GM23338 (cell line): ENCODE results near the gene HPGD. TPM values are rescaled to one million over a fixed set of nuclear protein-coding genes. Genes with fewer than 3 reads are reported as not detected.

Experiments used
- ATAC-seq: fragments of 200-7000 bp; cut with Tn5 transposase; 3 replicates; pipeline ENCODE4 v1.9.1; 2020
- DNase-seq: peaks from one replicate; pipeline ENCODE4 v3.0.0-alpha.2; 2015; ENCODE audit warnings: low spot score
- H2AFZ ChIP-seq: fragments of 200-600 bp; sonication (generic); 2 replicates; pipeline ENCODE4 v1.8.0; 2016; ENCODE audit warnings: antibody characterized with exemption, mild to moderate bottlenecking, moderate library complexity
- H3F3A ChIP-seq: fragments of 200-600 bp; sonication (generic); replicated peaks from 2 replicates; pipeline ENCODE4 v1.8.0; 2017; ENCODE audit warnings: antibody characterized with exemption, mixed run types, low read depth
- H3K27ac ChIP-seq: fragments of 200-600 bp; sonication (generic); 2 replicates; pipeline ENCODE4 v1.6.1; 2016; ENCODE audit warnings: low read depth
- H3K27me3 ChIP-seq: fragments of 200-600 bp; sonication (generic); 2 replicates; pipeline ENCODE4 v1.8.0; 2016; ENCODE audit warnings: mild to moderate bottlenecking, mixed run types, moderate library complexity; ENCODE audit not compliant: insufficient read depth
- H3K36me3 ChIP-seq: fragments of 200-600 bp; sonication (generic); 2 replicates; pipeline ENCODE4 v1.8.0; 2016; ENCODE audit warnings: mild to moderate bottlenecking; ENCODE audit not compliant: insufficient read depth
- H3K4me1 ChIP-seq: fragments of 200-600 bp; sonication (generic); 2 replicates; pipeline ENCODE4 v1.8.0; 2016; ENCODE audit warnings: mild to moderate bottlenecking, moderate library complexity; ENCODE audit not compliant: insufficient read depth
- H3K4me2 ChIP-seq: fragments of 200-600 bp; sonication (generic); 2 replicates; pipeline ENCODE4 v1.7.1; 2017; ENCODE audit warnings: mixed run types
- H3K4me3 ChIP-seq: fragments of 200-600 bp; sonication (generic); 2 replicates; pipeline ENCODE4 v1.6.1; 2016; ENCODE audit warnings: mixed run types
- H3K79me2 ChIP-seq: fragments of 200-600 bp; sonication (generic); replicated peaks from 2 replicates; pipeline ENCODE4 v1.8.0; 2017; ENCODE audit warnings: mild to moderate bottlenecking; ENCODE audit not compliant: insufficient read depth
- H3K9me2 ChIP-seq: fragments of 200-600 bp; sonication (generic); 2 replicates; pipeline ENCODE4 v1.8.0; 2017; ENCODE audit not compliant: insufficient read depth
- H4K20me1 ChIP-seq: fragments of 200-600 bp; sonication (generic); replicated peaks from 2 replicates; pipeline ENCODE4 v1.8.0; 2017; ENCODE audit warnings: mild to moderate bottlenecking; ENCODE audit not compliant: insufficient read depth
- H3K27ac Mint-ChIP-seq: 2 replicates; pipeline ENCODE4 v1.8.0; 2020; ENCODE audit warnings: inconsistent platforms, mild to moderate bottlenecking, moderate library complexity, mixed read lengths
- H3K27me3 Mint-ChIP-seq: 3 replicates; pipeline ENCODE4 v1.8.0; 2022; ENCODE audit warnings: low read depth, mild to moderate bottlenecking, moderate library complexity, mixed read lengths, inconsistent platforms; ENCODE audit not compliant: insufficient read depth, poor library complexity
- H3K36me3 Mint-ChIP-seq: 3 replicates; pipeline ENCODE4 v1.8.0; 2021; ENCODE audit warnings: low read depth, mild to moderate bottlenecking, inconsistent platforms, moderate library complexity, mixed read lengths
- H3K4me1 Mint-ChIP-seq: 3 replicates; pipeline ENCODE4 v1.8.0; 2020; ENCODE audit warnings: mild to moderate bottlenecking, inconsistent platforms, mixed read lengths
- H3K4me3 Mint-ChIP-seq: 3 replicates; pipeline ENCODE4 v1.8.0; 2021; ENCODE audit warnings: moderate library complexity, mild to moderate bottlenecking, inconsistent platforms, mixed read lengths
- H3K9me3 Mint-ChIP-seq: 3 replicates; pipeline ENCODE4 v1.8.0; 2020; ENCODE audit warnings: moderate library complexity, mild to moderate bottlenecking, inconsistent platforms, mixed read lengths
- CREB1 ChIP-seq: fragments of 250-450 bp; sonication (Bioruptor Pico); IDR thresholded peaks from 2 replicates; pipeline ENCODE4 v1.5.0; 2020; ENCODE audit warnings: low read depth, mild to moderate bottlenecking, moderate library complexity
- EZH2 ChIP-seq: fragments of 200-600 bp; sonication (generic); IDR thresholded peaks from one replicate; pipeline ENCODE4 v1.8.0; 2017; ENCODE audit warnings: antibody characterized with exemption, mild to moderate bottlenecking, low read depth; ENCODE audit not compliant: unreplicated experiment
- EZH2phosphoT487 ChIP-seq: fragments of 200-600 bp; sonication (generic); IDR thresholded peaks from one replicate; pipeline ENCODE4 v1.8.1; 2018; ENCODE audit warnings: antibody characterized with exemption; ENCODE audit not compliant: unreplicated experiment
- JUNB ChIP-seq: IDR thresholded peaks from one replicate; pipeline ENCODE4 v1.6.1; 2016; ENCODE audit warnings: antibody characterized with exemption; ENCODE audit not compliant: unreplicated experiment
- NANOG ChIP-seq: IDR thresholded peaks from 2 replicates; pipeline ENCODE4 v1.6.1; 2016; ENCODE audit warnings: antibody characterized with exemption, borderline replicate concordance
- POLR2AphosphoS5 ChIP-seq: IDR thresholded peaks from 2 replicates; pipeline ENCODE4 v1.6.1; 2016; ENCODE audit warnings: antibody characterized with exemption, low read depth
- STAT1 ChIP-seq: IDR thresholded peaks from one replicate; pipeline ENCODE4 v1.6.1; 2016; ENCODE audit warnings: antibody characterized with exemption; ENCODE audit not compliant: unreplicated experiment
- ZNF114 ChIP-seq: fragments of 250-450 bp; sonication (Bioruptor Pico); IDR thresholded peaks from 2 replicates; pipeline ENCODE4 v1.5.0; 2020; ENCODE audit warnings: mild to moderate bottlenecking, moderate library complexity
- ZNF331 ChIP-seq: fragments of 250-450 bp; sonication (Bioruptor Pico); IDR thresholded peaks from 2 replicates; pipeline ENCODE4 v1.5.0; 2020; ENCODE audit warnings: low read depth, mild to moderate bottlenecking, moderate library complexity
- polyA plus RNA-seq: library from polyadenylated mRNA; unstranded; fragments of >200 nt; fragmentation: Nextera tagmentation; extraction: Ambion mirVana; gene quantifications from 2 replicates; pipeline ENCODE4 v1.2.1, GENCODE V29; 2016
- total RNA-seq: library from RNA; depleted of rRNA; stranded (reverse); fragments of >200 nt; shearing (Covaris generic); gene quantifications from 2 replicates; pipeline ENCODE4 v1.2.3, GENCODE V29; 2014
- TF ChIP-seq, protein P1 (sequence below): IDR thresholded peaks from 2 replicates; pipeline ENCODE4 v1.6.1; 2016; ENCODE audit warnings: antibody characterized with exemption
- TF ChIP-seq, protein P2 (sequence below), 2 experiments: fragments of 200-600 bp in 1 of 2; sonication (generic) in 1 of 2; conservative IDR thresholded peaks; 2 replicates each; pipeline versions ENCODE4 v1.5.1 to v1.6.1; 2016 to 2017; ENCODE audit warnings: antibody characterized with exemption in 2 of 2, low read depth in 2 of 2, mild to moderate bottlenecking in 2 of 2, moderate library complexity in 1 of 2
- TF ChIP-seq, protein P3 (sequence below): IDR thresholded peaks from one replicate; pipeline ENCODE4 v1.6.1; 2018; ENCODE audit warnings: antibody characterized with exemption; ENCODE audit not compliant: unreplicated experiment

HPGD gene
- total and polyA plus RNA-seq, 2 experiments from 2014 or later, result 5.6 to 9.1 TPM

DNA sequence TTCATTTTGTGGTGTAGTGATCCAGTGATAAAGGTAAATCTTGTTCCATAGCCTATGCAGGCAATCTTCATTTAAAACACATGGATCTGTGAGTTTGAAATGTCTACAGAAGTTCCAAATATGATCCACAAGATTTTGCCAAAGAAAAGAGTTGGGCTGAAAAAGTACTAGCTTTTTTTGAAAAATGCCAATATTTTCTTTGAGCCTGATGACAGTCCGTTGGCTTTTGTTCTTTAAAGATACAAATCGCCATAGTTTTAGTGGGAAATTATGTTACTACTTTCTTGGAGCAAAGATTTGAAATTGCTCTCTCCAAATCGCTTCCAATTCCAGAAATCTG lies 71.5 kb downstream of the HPGD start:
- Mint-ChIP-seq H3K27ac (no peak overlapping the region), H3K36me3 (no peaks in the 10 kb centered on the region; the same call in 2 of the 3 replicates), H3K27me3 (no peaks in the 10 kb centered on the region), H3K9me3 (no peaks in the 10 kb centered on the region), H3K4me3 (no peak overlapping the region), H3K4me1 (peaks cover 27% of the 10 kb centered on the region)
- no peak overlapping the region for H2AFZ ChIP-seq
- no peaks in the 10 kb centered on the region for H4K20me1 ChIP-seq
- 0 out of 2 replicates have a peak overlapping the region, but pooled peaks have one; percentile 50 for H3K4me2 ChIP-seq
- no peak for ATAC-seq
- H3K4me3 ChIP-seq, result no peak overlapping the region
- H3K27me3 ChIP-seq, result no peaks in the 10 kb centered on the region
- no peaks in the 10 kb centered on the region for H3K79me2 ChIP-seq
- H3K4me1 ChIP-seq, result peaks cover 34% of the 10 kb centered on the region
- H3F3A ChIP-seq, result no peaks in the 10 kb centered on the region
- H3K36me3 ChIP-seq, result no peaks in the 10 kb centered on the region
- DNase-seq, result no peak
- H3K9me2 ChIP-seq, result peaks cover 10% of the 10 kb centered on the region
- no peak overlapping the region for H3K27ac ChIP-seq
- TF ChIP-seq EZH2, result no peak
- no peak for TF ChIP-seq POLR2AphosphoS5
- TF ChIP-seq, protein P1, sequence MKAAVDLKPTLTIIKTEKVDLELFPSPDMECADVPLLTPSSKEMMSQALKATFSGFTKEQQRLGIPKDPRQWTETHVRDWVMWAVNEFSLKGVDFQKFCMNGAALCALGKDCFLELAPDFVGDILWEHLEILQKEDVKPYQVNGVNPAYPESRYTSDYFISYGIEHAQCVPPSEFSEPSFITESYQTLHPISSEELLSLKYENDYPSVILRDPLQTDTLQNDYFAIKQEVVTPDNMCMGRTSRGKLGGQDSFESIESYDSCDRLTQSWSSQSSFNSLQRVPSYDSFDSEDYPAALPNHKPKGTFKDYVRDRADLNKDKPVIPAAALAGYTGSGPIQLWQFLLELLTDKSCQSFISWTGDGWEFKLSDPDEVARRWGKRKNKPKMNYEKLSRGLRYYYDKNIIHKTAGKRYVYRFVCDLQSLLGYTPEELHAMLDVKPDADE, result no peak

DNA sequence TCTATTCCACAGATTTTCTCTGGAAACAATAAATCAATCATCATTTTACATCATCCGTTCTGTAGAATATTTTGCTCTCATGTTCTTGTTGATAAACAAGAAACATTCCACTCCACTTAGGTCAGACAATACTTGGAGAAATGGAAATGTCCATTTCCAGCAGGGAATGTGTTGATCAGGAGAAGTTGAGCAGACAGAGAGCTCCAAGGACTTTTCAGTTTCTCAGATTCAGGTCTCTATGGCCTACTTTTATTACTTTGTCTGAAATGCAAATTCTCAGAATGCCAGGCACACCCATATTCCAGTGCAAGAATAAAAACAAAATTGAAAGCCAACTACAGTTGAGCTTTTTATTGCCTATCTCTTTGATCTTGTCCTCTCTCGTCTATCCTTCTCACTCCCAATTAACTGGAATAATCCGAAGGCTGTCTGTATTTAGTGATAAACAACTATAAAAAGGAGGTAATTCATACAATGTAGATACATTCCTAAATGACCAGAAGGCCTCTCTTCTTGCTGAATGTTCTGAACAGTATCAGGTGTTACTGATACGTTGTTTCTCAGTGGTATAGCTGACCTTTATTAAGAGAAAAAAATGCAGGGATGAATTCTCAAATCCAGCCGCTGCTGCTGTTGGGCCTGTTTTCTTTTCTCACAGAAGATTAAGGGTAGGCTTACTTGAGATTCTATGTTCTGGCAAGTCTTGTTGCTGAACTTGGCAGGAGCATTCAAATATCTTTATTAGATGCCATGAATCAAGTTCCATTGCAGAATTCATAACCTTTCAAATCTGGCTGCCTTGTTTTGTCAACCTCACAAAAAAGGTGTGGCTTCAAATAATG lies 72.1 kb downstream of the HPGD start:
- no peaks in the 10 kb centered on the region for H3K27me3 Mint-ChIP-seq
- Histone ChIP-seq H2AFZ (no peak overlapping the region), H3K27ac (no peak overlapping the region), H3K4me3 (no peak overlapping the region), H3K79me2 (no peaks in the 10 kb centered on the region), H3K9me2 (peaks cover 10% of the 10 kb centered on the region), H3K4me2 (no peak overlapping the region), H3K27me3 (no peaks in the 10 kb centered on the region), H3K4me1 (peaks cover 34% of the 10 kb centered on the region), H4K20me1 (no peaks in the 10 kb centered on the region), H3K36me3 (no peaks in the 10 kb centered on the region), H3F3A (no peaks in the 10 kb centered on the region)
- no peaks in the 10 kb centered on the region; the same call in 2 of the 3 replicates for H3K36me3 Mint-ChIP-seq
- H3K27ac Mint-ChIP-seq, result no peak overlapping the region
- no peak for ATAC-seq
- H3K4me1 Mint-ChIP-seq, result peaks cover 27% of the 10 kb centered on the region
- H3K4me3 Mint-ChIP-seq, result no peak overlapping the region
- no peaks in the 10 kb centered on the region for H3K9me3 Mint-ChIP-seq
- DNase-seq, result no peak
- TF ChIP-seq POLR2AphosphoS5, result no peak
- TF ChIP-seq ZNF114 (CRISPR knock-in tag), result no peak
- TF ChIP-seq, protein P1, result no peak
- TF ChIP-seq ZNF331 (CRISPR knock-in tag), result no peak
- TF ChIP-seq CREB1, result no peak
- TF ChIP-seq JUNB, result no peak
- TF ChIP-seq, protein P2, sequence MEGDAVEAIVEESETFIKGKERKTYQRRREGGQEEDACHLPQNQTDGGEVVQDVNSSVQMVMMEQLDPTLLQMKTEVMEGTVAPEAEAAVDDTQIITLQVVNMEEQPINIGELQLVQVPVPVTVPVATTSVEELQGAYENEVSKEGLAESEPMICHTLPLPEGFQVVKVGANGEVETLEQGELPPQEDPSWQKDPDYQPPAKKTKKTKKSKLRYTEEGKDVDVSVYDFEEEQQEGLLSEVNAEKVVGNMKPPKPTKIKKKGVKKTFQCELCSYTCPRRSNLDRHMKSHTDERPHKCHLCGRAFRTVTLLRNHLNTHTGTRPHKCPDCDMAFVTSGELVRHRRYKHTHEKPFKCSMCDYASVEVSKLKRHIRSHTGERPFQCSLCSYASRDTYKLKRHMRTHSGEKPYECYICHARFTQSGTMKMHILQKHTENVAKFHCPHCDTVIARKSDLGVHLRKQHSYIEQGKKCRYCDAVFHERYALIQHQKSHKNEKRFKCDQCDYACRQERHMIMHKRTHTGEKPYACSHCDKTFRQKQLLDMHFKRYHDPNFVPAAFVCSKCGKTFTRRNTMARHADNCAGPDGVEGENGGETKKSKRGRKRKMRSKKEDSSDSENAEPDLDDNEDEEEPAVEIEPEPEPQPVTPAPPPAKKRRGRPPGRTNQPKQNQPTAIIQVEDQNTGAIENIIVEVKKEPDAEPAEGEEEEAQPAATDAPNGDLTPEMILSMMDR (conservative IDR thresholded peaks at IDR 0.05; ENCODE audit: low read depth in 2 of 2), result no peak
- no peak for TF ChIP-seq EZH2
- TF ChIP-seq EZH2phosphoT487, result no peak
- no peak for TF ChIP-seq STAT1
- no peak for TF ChIP-seq NANOG
- TF ChIP-seq, protein P3, sequence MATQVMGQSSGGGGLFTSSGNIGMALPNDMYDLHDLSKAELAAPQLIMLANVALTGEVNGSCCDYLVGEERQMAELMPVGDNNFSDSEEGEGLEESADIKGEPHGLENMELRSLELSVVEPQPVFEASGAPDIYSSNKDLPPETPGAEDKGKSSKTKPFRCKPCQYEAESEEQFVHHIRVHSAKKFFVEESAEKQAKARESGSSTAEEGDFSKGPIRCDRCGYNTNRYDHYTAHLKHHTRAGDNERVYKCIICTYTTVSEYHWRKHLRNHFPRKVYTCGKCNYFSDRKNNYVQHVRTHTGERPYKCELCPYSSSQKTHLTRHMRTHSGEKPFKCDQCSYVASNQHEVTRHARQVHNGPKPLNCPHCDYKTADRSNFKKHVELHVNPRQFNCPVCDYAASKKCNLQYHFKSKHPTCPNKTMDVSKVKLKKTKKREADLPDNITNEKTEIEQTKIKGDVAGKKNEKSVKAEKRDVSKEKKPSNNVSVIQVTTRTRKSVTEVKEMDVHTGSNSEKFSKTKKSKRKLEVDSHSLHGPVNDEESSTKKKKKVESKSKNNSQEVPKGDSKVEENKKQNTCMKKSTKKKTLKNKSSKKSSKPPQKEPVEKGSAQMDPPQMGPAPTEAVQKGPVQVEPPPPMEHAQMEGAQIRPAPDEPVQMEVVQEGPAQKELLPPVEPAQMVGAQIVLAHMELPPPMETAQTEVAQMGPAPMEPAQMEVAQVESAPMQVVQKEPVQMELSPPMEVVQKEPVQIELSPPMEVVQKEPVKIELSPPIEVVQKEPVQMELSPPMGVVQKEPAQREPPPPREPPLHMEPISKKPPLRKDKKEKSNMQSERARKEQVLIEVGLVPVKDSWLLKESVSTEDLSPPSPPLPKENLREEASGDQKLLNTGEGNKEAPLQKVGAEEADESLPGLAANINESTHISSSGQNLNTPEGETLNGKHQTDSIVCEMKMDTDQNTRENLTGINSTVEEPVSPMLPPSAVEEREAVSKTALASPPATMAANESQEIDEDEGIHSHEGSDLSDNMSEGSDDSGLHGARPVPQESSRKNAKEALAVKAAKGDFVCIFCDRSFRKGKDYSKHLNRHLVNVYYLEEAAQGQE, result no peak
